HCT116 (cell line): Measurements from ENCODE around the gene NACC1. TPM values are rescaled to one million over a fixed set of nuclear protein-coding genes. Genes with fewer than 3 reads are reported as not detected.

Experiments
- ATAC-seq: fragments of 200-7000 bp; cut with Tn5 transposase; 2 replicates; pipeline ENCODE4 v1.9.1; 2020; ENCODE audit warnings: mild to moderate bottlenecking, moderate library complexity
- BruUV-seq: library from RNA; stranded (reverse); fragments of 400-500 nt; replicated peaks from 2 replicates; lab custom pipeline; 2021; lab: Mats Ljungman, UMichigan
- CTCF ChIA-PET: fragments of 300-600 bp; sonication (Branson Sonifier 250); formaldehyde crosslinking; loops from one replicate; lab custom pipeline; 2021; ENCODE audit warnings: antibody characterized with exemption; lab: Charles Lee
- POLR2A ChIA-PET: fragments of 300-600, 350-600 bp; sonication (Branson Sonifier 250); formaldehyde crosslinking; loops from one replicate; lab custom pipeline; 2021; ENCODE audit warnings: antibody characterized with exemption; lab: Charles Lee
- RAD21 ChIA-PET, 2 experiments: fragments of 300-600 bp; sonication (Branson Sonifier 250); formaldehyde crosslinking; loops; one replicate each; lab custom pipeline; 2023; ENCODE audit warnings: low total read pairs in 2 of 2; ENCODE audit not compliant: uncharacterized antibody in 2 of 2, unreplicated experiment in 2 of 2, low non-redundant PET in 1 of 2; lab: Charles Lee
- DNase-seq: peaks from one replicate; pipeline ENCODE4 v3.0.0-alpha.2; 2010; ENCODE audit warnings: low read depth, low spot score
- H2AFZ ChIP-seq: fragments of 200-600 bp; shearing (Covaris generic), sonication (generic); 2 replicates; pipeline ENCODE4 v1.6.1; 2017; ENCODE audit warnings: low read depth, mixed run types, mixed read lengths, antibody characterized with exemption, low read length; ENCODE audit not compliant: poor library complexity, severe bottlenecking
- H3K27ac ChIP-seq: 2 replicates; pipeline ENCODE4 v1.5.1; 2012; ENCODE audit warnings: low read depth, low read length
- H3K27me3 ChIP-seq: fragments of 200-600 bp; sonication (generic); 2 replicates; pipeline ENCODE4 v1.6.1; 2016; ENCODE audit warnings: mixed run types, low read length, mixed read lengths; ENCODE audit not compliant: insufficient read depth
- H3K36me3 ChIP-seq, 2 experiments: fragments of 200-500 bp in 1 of 2; fragments of 200-600 bp in 1 of 2; sonication (Bioruptor generic) in 1 of 2; sonication (generic) in 1 of 2; 2 replicates each; pipeline versions ENCODE4 v1.5.1 to v1.6.1; 2014 to 2016; ENCODE audit warnings: low read length in 2 of 2, inconsistent platforms in 1 of 2, mixed read lengths in 1 of 2, mixed run types in 1 of 2; ENCODE audit not compliant: insufficient read depth in 2 of 2, control insufficient read depth in 1 of 2
- H3K4me1 ChIP-seq, 2 experiments: fragments of 200-600 bp in 1 of 2; sonication (generic) in 1 of 2; 2 replicates each; pipeline versions ENCODE4 v1.5.1 to v1.6.1; 2012 to 2017; ENCODE audit warnings: low read length in 2 of 2, inconsistent platforms in 1 of 2, mild to moderate bottlenecking in 1 of 2, mixed read lengths in 1 of 2, mixed run types in 1 of 2, moderate library complexity in 1 of 2; ENCODE audit not compliant: insufficient read depth in 2 of 2, control insufficient read depth in 1 of 2
- H3K4me2 ChIP-seq: fragments of 200-600 bp; sonication (generic); 2 replicates; pipeline ENCODE4 v1.6.1; 2017; ENCODE audit warnings: mixed run types, low read length, mixed read lengths
- H3K4me3 ChIP-seq, 2 experiments: fragments of 200-600 bp in 1 of 2; sonication (generic) in 1 of 2; replicated peaks in 1 of 2; 2 replicates each; pipeline ENCODE4 v1.5.1; 2011 to 2016; ENCODE audit warnings: low read length in 2 of 2, control low read depth in 1 of 2, low read depth in 1 of 2, mild to moderate bottlenecking in 1 of 2, mixed read lengths in 1 of 2, mixed run types in 1 of 2
- H3K79me2 ChIP-seq: fragments of 200-600 bp; sonication (generic); 2 replicates; pipeline ENCODE4 v1.6.1; 2017; ENCODE audit warnings: mild to moderate bottlenecking, mixed run types, low read length, moderate library complexity, mixed read lengths; ENCODE audit not compliant: insufficient read depth
- H3K9ac ChIP-seq: fragments of 200-600 bp; sonication (generic); 2 replicates; pipeline ENCODE4 v1.6.1; 2016; ENCODE audit warnings: low read length, mixed read lengths
- H3K9me2 ChIP-seq: fragments of 200-600 bp; sonication (generic), shearing (Covaris generic); 2 replicates; pipeline ENCODE4 v1.6.1; 2017; ENCODE audit warnings: mixed run types, mild to moderate bottlenecking, moderate library complexity; ENCODE audit not compliant: insufficient read depth
- H3K9me3 ChIP-seq, 2 experiments: fragments of 200-500 bp in 1 of 2; fragments of 200-600 bp in 1 of 2; sonication (Bioruptor generic) in 1 of 2; sonication (generic) in 1 of 2; 2 replicates each; pipeline ENCODE4 v1.6.1; 2014 to 2017; ENCODE audit warnings: low read length in 2 of 2, mixed read lengths in 2 of 2, inconsistent platforms in 1 of 2, low read depth in 1 of 2, mild to moderate bottlenecking in 1 of 2, mixed run types in 1 of 2, moderate library complexity in 1 of 2; ENCODE audit not compliant: control insufficient read depth in 1 of 2, insufficient read depth in 1 of 2
- H4K20me1 ChIP-seq: fragments of 200-600 bp; sonication (generic), shearing (Covaris generic); 2 replicates; pipeline ENCODE4 v1.6.1; 2017; ENCODE audit warnings: mixed run types, mild to moderate bottlenecking, moderate library complexity; ENCODE audit not compliant: insufficient read depth
- CTCF ChIP-seq, 3 experiments: fragments of 200-600 bp in 1 of 3; sonication (generic) in 1 of 3; IDR thresholded peaks in 2 of 3; conservative IDR thresholded peaks in 1 of 3; 2 replicates each; pipeline ENCODE4 v1.5.1; 2012 to 2017; ENCODE audit warnings: low read depth in 2 of 3, low read length in 2 of 3, antibody characterized with exemption in 1 of 3, borderline replicate concordance in 1 of 3, control low read depth in 1 of 3, mild to moderate bottlenecking in 1 of 3, mixed read lengths in 1 of 3, mixed run types in 1 of 3, moderate library complexity in 1 of 3; ENCODE audit not compliant: insufficient read depth in 1 of 3
- EGR1 ChIP-seq: IDR thresholded peaks from 2 replicates; pipeline ENCODE4 v1.6.1; 2012; ENCODE audit warnings: low read depth
- MAX ChIP-seq: IDR thresholded peaks from 2 replicates; pipeline ENCODE4 v1.6.1; 2012
- intact Hi-C: fragments of 100-400 bp; cut with micrococcal nuclease; formaldehyde crosslinking; loops from 2 replicates; pipeline ENCODE4 v1.10.0; 2022
- total RNA-seq: library from RNA; stranded (reverse); gene quantifications from one replicate; pipeline ENCODE4 v1.2.1, GENCODE V29; 2021; ENCODE audit not compliant: unreplicated experiment

Gene NACC1
- total RNA-seq, 1 experiment from 2014 or later: 181 TPM

- Histone ChIP-seq H4K20me1 (no peaks in the 10 kb centered on the region), H3K36me3 (no peaks in the 10 kb centered on the region), H3K9me3 (no peaks in the 10 kb centered on the region), H3K9me2 (no peaks in the 10 kb centered on the region), H3K4me1 (peaks cover 16 to 17% of the 10 kb centered on the region in 2 experiments), H3K4me2 (no peak overlapping the region), H3K79me2 (no peaks in the 10 kb centered on the region)
- no TSS peak for BruUV-seq
- intact Hi-C loops: no loop called here
- ChIA-PET POLR2A (no interaction called here), RAD21 (interaction anchor here in 1 of 2 experiments (0.8 kb wide), 1 partner anchor 97 kb away, joined by 3 read pairs; no protein-coding TSS in a partner anchor), CTCF (no interaction called here)
- no peak for DNase-seq
- ATAC-seq: no peak
- TF ChIP-seq MAX (no peak), CTCF (IDR thresholded peaks at IDR 0.05 in 2 of 3, conservative IDR thresholded peaks at IDR 0.05 in 1 of 3; ENCODE audit: borderline replicate concordance in 1 of 3, insufficient read depth in 1 of 3, low read depth in 2 of 3, low read length in 2 of 3) (no peak)
- TF ChIP-seq, all 23 proteins: peak for 0
- Histone ChIP-seq H2AFZ (no peak overlapping the region), H3K4me3 (no peak overlapping the region), H3K27ac (no peak overlapping the region), H3K27me3 (no peaks in the 10 kb centered on the region), H3K9ac (no peak overlapping the region)
Measured at GRCh38 chr19:13077240-13077639, 40.8 kb upstream of the NACC1 start.

- no peaks in the 10 kb centered on the region for H3K9me3 ChIP-seq
- CTCF ChIA-PET: interaction anchor here (1.2 to 2.2 kb wide), 3 partner anchors 15 to 45 kb away, joined by 3 to 7 read pairs (median 6); no protein-coding TSS in a partner anchor
- BruUV-seq: no TSS peak
- no peaks in the 10 kb centered on the region for H3K36me3 ChIP-seq
- H4K20me1 ChIP-seq: no peaks in the 10 kb centered on the region
- H3K4me2 ChIP-seq: no peak overlapping the region
- no peak for ATAC-seq
- no peak overlapping the region for H3K4me3 ChIP-seq
- H3K9ac ChIP-seq: no peak overlapping the region
- intact Hi-C loops: no loop called here
- RAD21 ChIA-PET: no interaction called here
- no peaks in the 10 kb centered on the region for H3K9me2 ChIP-seq
- no peak overlapping the region for H2AFZ ChIP-seq
- DNase-seq: no peak
- H3K79me2 ChIP-seq: no peaks in the 10 kb centered on the region
- TF ChIP-seq EGR1 (no peak), MAX (no peak)
- no peak overlapping the region for H3K27ac ChIP-seq
- POLR2A ChIA-PET: no interaction called here
- H3K27me3 ChIP-seq: no peaks in the 10 kb centered on the region
- H3K4me1 ChIP-seq: peaks cover 18% of the 10 kb centered on the region in 2 experiments
Measured at GRCh38 chr19:13078381-13078780, 39.7 kb upstream of the NACC1 start.
